ENCODE data around the gene PER2. TPM values are rescaled to one million over a fixed set of nuclear protein-coding genes. Genes with fewer than 3 reads are reported as not detected.

Gene PER2
- total and polyA plus RNA-seq, 2 of the 4 experiments (the other 2 are of a cell fraction) = 1.7 to 3.2 TPM

DNA sequence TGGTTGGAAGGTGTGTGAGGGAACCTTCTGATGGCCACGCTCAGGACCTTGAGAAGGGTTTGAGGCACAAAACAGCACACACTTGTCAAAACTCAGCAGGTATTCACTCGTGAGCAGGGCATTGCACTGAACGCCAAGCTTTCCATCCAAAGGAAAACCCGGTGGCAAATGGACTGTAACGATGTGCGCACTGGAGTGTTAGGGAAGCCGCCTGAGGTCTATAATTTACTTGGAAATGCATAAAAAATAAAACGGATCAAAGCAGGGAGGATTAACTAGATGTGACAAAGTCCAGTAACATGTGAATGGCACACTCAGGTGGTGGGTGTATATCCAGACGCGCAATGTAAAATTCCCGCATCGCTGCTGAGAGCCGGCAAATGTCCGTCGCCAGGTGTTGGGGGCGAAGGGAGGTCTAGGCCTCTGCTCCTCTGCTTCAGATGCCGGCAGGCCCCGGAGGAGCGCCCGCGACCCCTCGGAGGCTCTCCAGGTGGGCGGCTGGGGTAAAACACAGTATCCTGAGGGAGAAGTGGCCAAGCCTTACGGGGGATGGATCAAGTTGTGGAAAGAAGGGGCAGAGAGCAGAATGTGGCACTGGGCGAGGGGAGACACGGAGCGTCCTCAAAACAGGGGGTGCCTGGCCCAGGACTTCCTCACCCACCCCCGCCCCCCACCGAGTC lies 63.9 kb downstream of the PER2 start:
- H2BK20ac ChIP-seq (ENCODE audit: low read depth, low read length) = no peak overlapping the region
- no peaks in the 10 kb centered on the region for H3K9me1 ChIP-seq (ENCODE audit: insufficient read depth, low read length)
- no peak overlapping the region for H3K4ac ChIP-seq (ENCODE audit: low read depth, low read length)
- H3K4me2 ChIP-seq (ENCODE audit: low read depth, low read length) = no peak overlapping the region
- ChIA-PET POLR2A (ENCODE audit: unreplicated experiment) (no interaction called here), CTCF (no interaction called here)
- no peak overlapping the region for H3K14ac ChIP-seq (replicated peaks; ENCODE audit: low read depth, low read length)
- H3K36me3 ChIP-seq (ENCODE audit: control insufficient read depth, insufficient read depth, low read length) = no peaks in the 10 kb centered on the region
- BruUV-seq (replicated peaks) = no TSS peak
- no peak overlapping the region for H4K91ac ChIP-seq (ENCODE audit: insufficient read depth, low read depth, low read length)
- no peaks in the 10 kb centered on the region for H3K79me1 ChIP-seq (ENCODE audit: low read depth in 1 of 2, low read length in 2 of 2)
- TF ChIP-seq MAFK (IDR thresholded peaks at IDR 0.05; ENCODE audit: low read depth, low read length) = no peak
- TF ChIP-seq CHD1 (IDR thresholded peaks at IDR 0.05; ENCODE audit: low read depth, low read length) = no peak
- TF ChIP-seq RCOR1 (IDR thresholded peaks at IDR 0.05; ENCODE audit: insufficient replicate concordance, low read length) = no peak
- TF ChIP-seq RAD21 (IDR thresholded peaks at IDR 0.05; ENCODE audit: low read length) = no peak
- TF ChIP-seq, protein P1, sequence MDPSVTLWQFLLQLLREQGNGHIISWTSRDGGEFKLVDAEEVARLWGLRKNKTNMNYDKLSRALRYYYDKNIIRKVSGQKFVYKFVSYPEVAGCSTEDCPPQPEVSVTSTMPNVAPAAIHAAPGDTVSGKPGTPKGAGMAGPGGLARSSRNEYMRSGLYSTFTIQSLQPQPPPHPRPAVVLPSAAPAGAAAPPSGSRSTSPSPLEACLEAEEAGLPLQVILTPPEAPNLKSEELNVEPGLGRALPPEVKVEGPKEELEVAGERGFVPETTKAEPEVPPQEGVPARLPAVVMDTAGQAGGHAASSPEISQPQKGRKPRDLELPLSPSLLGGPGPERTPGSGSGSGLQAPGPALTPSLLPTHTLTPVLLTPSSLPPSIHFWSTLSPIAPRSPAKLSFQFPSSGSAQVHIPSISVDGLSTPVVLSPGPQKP (IDR thresholded peaks at IDR 0.05; ENCODE audit: borderline replicate concordance, low read depth, low read length) = no peak
- no peak for TF ChIP-seq FOS (IDR thresholded peaks at IDR 0.05; ENCODE audit: low read depth, low read length)
- TF ChIP-seq, protein P2, sequence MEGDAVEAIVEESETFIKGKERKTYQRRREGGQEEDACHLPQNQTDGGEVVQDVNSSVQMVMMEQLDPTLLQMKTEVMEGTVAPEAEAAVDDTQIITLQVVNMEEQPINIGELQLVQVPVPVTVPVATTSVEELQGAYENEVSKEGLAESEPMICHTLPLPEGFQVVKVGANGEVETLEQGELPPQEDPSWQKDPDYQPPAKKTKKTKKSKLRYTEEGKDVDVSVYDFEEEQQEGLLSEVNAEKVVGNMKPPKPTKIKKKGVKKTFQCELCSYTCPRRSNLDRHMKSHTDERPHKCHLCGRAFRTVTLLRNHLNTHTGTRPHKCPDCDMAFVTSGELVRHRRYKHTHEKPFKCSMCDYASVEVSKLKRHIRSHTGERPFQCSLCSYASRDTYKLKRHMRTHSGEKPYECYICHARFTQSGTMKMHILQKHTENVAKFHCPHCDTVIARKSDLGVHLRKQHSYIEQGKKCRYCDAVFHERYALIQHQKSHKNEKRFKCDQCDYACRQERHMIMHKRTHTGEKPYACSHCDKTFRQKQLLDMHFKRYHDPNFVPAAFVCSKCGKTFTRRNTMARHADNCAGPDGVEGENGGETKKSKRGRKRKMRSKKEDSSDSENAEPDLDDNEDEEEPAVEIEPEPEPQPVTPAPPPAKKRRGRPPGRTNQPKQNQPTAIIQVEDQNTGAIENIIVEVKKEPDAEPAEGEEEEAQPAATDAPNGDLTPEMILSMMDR (conservative IDR thresholded peaks at IDR 0.05; ENCODE audit: low read depth, low read length) = no peak
- TF ChIP-seq MAZ (IDR thresholded peaks at IDR 0.05; ENCODE audit: borderline replicate concordance, low read depth, low read length) = no peak
- TF ChIP-seq USF2 (IDR thresholded peaks at IDR 0.05; ENCODE audit: low read depth, low read length) = no peak
- no peak for TF ChIP-seq POLR2A (IDR thresholded peaks at IDR 0.05; ENCODE audit: low read depth, low read length)
- TF ChIP-seq MXI1 (IDR thresholded peaks at IDR 0.05; ENCODE audit: borderline replicate concordance, low read depth, low read length) = no peak
- no peak for TF ChIP-seq BHLHE40 (IDR thresholded peaks at IDR 0.05; ENCODE audit: low read depth, low read length)
- TF ChIP-seq RFX5 (IDR thresholded peaks at IDR 0.05; ENCODE audit: low read depth, low read length) = no peak
- TF ChIP-seq NFE2L2 (IDR thresholded peaks at IDR 0.05; ENCODE audit: low read depth, low read length) = no peak
- no peak for TF ChIP-seq SMC3 (IDR thresholded peaks at IDR 0.05; ENCODE audit: low read depth, low read length)
- no peak for TF ChIP-seq CEBPB (IDR thresholded peaks at IDR 0.05; ENCODE audit: low read depth, low read length)
- no peak for ATAC-seq (ENCODE audit: low read depth)
- no peak overlapping the region for H3K9ac ChIP-seq (ENCODE audit: low read depth, low read length)
- no peak overlapping the region for H3K18ac ChIP-seq (ENCODE audit: low read depth, low read length)
- no peaks in the 10 kb centered on the region for H4K20me1 ChIP-seq (ENCODE audit: insufficient read depth, low read length)
- H4K8ac ChIP-seq (ENCODE audit: low read depth in 2 of 2, low read length in 2 of 2) = no peak overlapping the region
- H3K56ac ChIP-seq (ENCODE audit: extremely low read depth, insufficient read depth, low read length) = no peak overlapping the region
- peaks cover 20% of the 10 kb centered on the region for H3K27me3 ChIP-seq (ENCODE audit: control insufficient read depth, insufficient read depth, low read length)
- intact Hi-C loops (cut with micrococcal nuclease) (no loop called here), in situ Hi-C loops (cut with MboI; ENCODE audit: low sequenced_read_pairs) (no loop called here), dilution Hi-C loops (cut with HindIII; ENCODE audit: low sequenced_read_pairs, unreplicated experiment) (no loop called here)
- no peak overlapping the region for H4K5ac ChIP-seq (ENCODE audit: low read depth, low read length)
- H2AFZ ChIP-seq (replicated peaks; ENCODE audit: low read length, poor library complexity) = no peak overlapping the region
- H2AK9ac ChIP-seq (replicated peaks; ENCODE audit: low read depth, low read length, poor library complexity) = no peak overlapping the region
- DNase-seq = no peak
- H3K9me3 ChIP-seq (ENCODE audit: control insufficient read depth, insufficient read depth, low read length) = no peaks in the 10 kb centered on the region
- H2BK5ac ChIP-seq (ENCODE audit: low read depth, low read length, poor library complexity, severe bottlenecking) = no peak overlapping the region
- H2BK15ac ChIP-seq (ENCODE audit: low read depth, low read length) = no peak overlapping the region
- no peak overlapping the region for H3K4me3 ChIP-seq (ENCODE audit: insufficient read depth, low read depth, low read length)
- no peak overlapping the region for H2AK5ac ChIP-seq (ENCODE audit: low read depth, low read length)
- H3K23ac ChIP-seq (ENCODE audit: low read depth, low read length) = no peak overlapping the region
- 0 out of 2 replicates have a peak, but pooled peaks cover 2% of the 10 kb centered on the region for H3K4me1 ChIP-seq (ENCODE audit: control insufficient read depth, insufficient read depth, low read length)
- H3K27ac ChIP-seq (ENCODE audit: insufficient read depth, low read length) = no peak overlapping the region
- no peak overlapping the region for H2BK120ac ChIP-seq (ENCODE audit: low read depth, low read length)
- 92% methylated on average over 15 of the region's 29 CpGs; no CpG with 5 or more reads in 1 of the 2 experiments for WGBS, 2 experiments (ENCODE audit: extremely low coverage in 2 of 2, insufficient read length in 1 of 2)

Measured in IMR-90 (cell line).